ENCODE measurements around the gene SIGLEC7. TPM values are rescaled to one million over a fixed set of nuclear protein-coding genes. Genes with fewer than 3 reads are reported as not detected.

The SIGLEC7 gene
- total RNA-seq, 1 experiment from 2014 or later: not detected

Other genes starting within 250 kb of the SIGLEC7 start
- not detected in 2 replicates for gene KLK4, start 230.9 kb upstream of the SIGLEC7 start, total RNA-seq (2014; rRNA removed; shearing (Covaris generic))
- gene KLK5, start 189.3 kb upstream of the SIGLEC7 start, total RNA-seq (2014; rRNA removed; shearing (Covaris generic)): not detected in 2 replicates
- gene KLK6, start 172.7 kb upstream of the SIGLEC7 start, total RNA-seq (2014; rRNA removed; shearing (Covaris generic)): not detected in 2 replicates
- gene KLK7, start 158.4 kb upstream of the SIGLEC7 start, total RNA-seq (2014; rRNA removed; shearing (Covaris generic)): not detected in 2 replicates
- not detected in 2 replicates for gene KLK8, start 140.7 kb upstream of the SIGLEC7 start, total RNA-seq (2014; rRNA removed; shearing (Covaris generic))
- gene KLK10, start 122.6 kb upstream of the SIGLEC7 start, total RNA-seq (2014; rRNA removed; shearing (Covaris generic)): 0.63 TPM in 1 of 2 replicates, not detected in the other
- gene KLK11, start 115.7 kb upstream of the SIGLEC7 start, total RNA-seq (2014; rRNA removed; shearing (Covaris generic)): not detected in 2 replicates
- gene KLK12, start 107.3 kb upstream of the SIGLEC7 start, total RNA-seq (2014; rRNA removed; shearing (Covaris generic)): not detected in 2 replicates
- gene KLK13, start 77.2 kb upstream of the SIGLEC7 start, total RNA-seq (2014; rRNA removed; shearing (Covaris generic)): not detected in 2 replicates
- gene KLK14, start 59.4 kb upstream of the SIGLEC7 start, total RNA-seq (2014; rRNA removed; shearing (Covaris generic)): not detected in 2 replicates
- gene CTU1, start 33.9 kb upstream of the SIGLEC7 start, total RNA-seq (2014; rRNA removed; shearing (Covaris generic)): 19.5 and 32.4 TPM in 2 replicates
- not detected in 2 replicates for gene SIGLEC9, start 17.4 kb upstream of the SIGLEC7 start, total RNA-seq (2014; rRNA removed; shearing (Covaris generic))
- gene CD33, start 82.8 kb downstream of the SIGLEC7 start, total RNA-seq (2014; rRNA removed; shearing (Covaris generic)): 21.8 and 22.4 TPM in 2 replicates
- gene SIGLECL1, start 108.8 kb downstream of the SIGLEC7 start, total RNA-seq (2014; rRNA removed; shearing (Covaris generic)): 0.06 TPM in 1 of 2 replicates, not detected in the other
- gene IGLON5, start 169.3 kb downstream of the SIGLEC7 start, total RNA-seq (2014; rRNA removed; shearing (Covaris generic)): 0.24 TPM in 1 of 2 replicates, not detected in the other
- 0.74 and 1.1 TPM in 2 replicates for gene VSIG10L, start 199.8 kb downstream of the SIGLEC7 start, total RNA-seq (2014; rRNA removed; shearing (Covaris generic))
- gene ETFB, start 224.1 kb downstream of the SIGLEC7 start, total RNA-seq (2014; rRNA removed; shearing (Covaris generic)): 155 and 193 TPM in 2 replicates
- not detected in 2 replicates for gene CLDND2, start 226.7 kb downstream of the SIGLEC7 start, total RNA-seq (2014; rRNA removed; shearing (Covaris generic))
- not detected in 2 replicates for gene NKG7, start 230.4 kb downstream of the SIGLEC7 start, total RNA-seq (2014; rRNA removed; shearing (Covaris generic))
- gene LIM2, start 245.7 kb downstream of the SIGLEC7 start, total RNA-seq (2014; rRNA removed; shearing (Covaris generic)): not detected in 2 replicates
- gene C19orf84, start 248.3 kb downstream of the SIGLEC7 start, total RNA-seq (2014; rRNA removed; shearing (Covaris generic)): not detected in 2 replicates

Measured in Daoy (cell line).